Dedifferentiated amniotic fluid mesenchymal stem cell (primary cell): ENCODE data around the gene ZNF844.
"Not testable (repeated sequence)": the region's sequence is repeated elsewhere in the genome, so short reads cannot be mapped to it uniquely, and the experiment has no call there.

Source experiments
- DNase-seq: peaks from one replicate; pipeline ENCODE4 v3.0.0-alpha.2; 2016; ENCODE audit errors: extremely low spot score

ZNF844 gene

DNA sequence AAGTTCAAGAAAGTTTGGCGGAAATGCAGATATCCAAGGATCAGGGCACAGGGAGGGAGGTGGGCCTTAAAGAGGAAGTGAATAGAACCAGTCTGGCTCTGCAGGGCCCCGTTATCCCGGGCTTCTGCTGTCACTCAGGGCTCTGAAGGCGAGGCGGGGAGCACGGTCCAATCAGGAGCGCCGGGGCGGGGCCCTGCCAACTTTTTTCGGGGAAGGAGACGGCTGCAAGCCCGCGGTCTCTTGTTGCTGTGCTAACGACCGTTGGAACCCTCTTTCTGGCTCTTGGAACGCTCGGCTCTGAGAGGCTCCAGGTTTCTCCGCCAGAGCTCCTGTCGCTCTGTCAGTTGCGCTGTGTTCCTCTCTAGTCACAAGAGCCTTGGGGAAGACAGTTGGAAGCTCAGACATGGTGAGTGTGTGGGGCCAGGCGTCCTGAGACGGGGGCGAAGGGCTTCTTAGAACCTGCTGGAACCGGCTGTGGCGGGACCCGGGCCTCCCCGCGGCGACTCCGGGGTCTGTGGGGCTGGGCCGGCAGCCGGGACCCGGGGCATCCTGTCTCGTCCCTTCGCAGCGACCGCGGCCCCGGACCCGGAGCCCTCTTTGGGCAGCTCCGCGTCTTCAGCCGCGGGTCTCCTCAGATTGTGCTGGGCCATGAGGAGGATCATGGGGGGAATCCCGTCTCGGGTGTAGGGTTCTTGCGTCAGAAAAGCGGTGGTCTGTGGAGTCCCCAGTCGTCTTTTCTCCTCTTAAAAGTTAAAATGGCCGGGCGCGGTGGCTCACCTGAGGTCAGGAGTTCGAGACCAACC is 27.7 kb downstream of the ZNF844 start:
- peak; percentile 87 for DNase-seq

DNA sequence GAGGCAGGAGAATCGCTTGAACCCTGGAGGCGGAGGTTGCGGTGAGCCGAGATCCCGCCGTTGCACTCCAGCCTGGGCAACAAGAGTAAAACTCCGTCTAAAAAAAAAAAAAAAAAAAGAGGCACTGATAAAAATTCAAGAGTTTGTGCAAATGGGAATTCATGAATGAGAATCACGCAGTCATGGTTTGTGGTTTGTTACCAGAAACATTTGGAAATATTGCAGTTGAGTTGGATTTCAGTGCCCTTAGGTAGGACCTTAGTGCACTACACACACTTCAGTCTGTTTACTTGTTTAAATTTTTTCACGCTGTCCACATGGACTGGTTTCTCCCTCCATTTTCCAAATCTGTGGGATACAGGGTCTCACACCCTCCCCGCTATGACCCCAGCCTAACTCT is 28.4 kb downstream of the ZNF844 start:
- DNase-seq: no peak

DNA sequence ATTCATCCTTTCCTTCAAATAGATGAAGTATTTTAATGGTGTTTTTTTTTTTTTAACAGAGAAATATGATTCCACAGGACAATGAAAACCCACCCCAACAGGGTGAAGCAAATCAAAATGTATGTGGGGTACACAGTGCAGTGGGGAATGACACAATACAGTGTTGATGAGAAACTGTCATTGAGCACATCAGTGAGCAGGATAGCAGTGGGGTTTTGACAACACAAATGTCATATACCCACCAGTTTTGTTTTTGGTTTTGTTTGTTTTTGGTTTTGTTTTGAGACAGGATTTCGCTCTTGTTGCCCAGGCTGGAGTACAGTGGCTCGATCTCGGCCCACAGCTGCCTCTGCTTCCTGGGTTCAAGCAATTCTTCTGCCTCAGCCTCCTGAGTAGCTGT is 29.2 kb downstream of the ZNF844 start:
- no peak for DNase-seq

DNA sequence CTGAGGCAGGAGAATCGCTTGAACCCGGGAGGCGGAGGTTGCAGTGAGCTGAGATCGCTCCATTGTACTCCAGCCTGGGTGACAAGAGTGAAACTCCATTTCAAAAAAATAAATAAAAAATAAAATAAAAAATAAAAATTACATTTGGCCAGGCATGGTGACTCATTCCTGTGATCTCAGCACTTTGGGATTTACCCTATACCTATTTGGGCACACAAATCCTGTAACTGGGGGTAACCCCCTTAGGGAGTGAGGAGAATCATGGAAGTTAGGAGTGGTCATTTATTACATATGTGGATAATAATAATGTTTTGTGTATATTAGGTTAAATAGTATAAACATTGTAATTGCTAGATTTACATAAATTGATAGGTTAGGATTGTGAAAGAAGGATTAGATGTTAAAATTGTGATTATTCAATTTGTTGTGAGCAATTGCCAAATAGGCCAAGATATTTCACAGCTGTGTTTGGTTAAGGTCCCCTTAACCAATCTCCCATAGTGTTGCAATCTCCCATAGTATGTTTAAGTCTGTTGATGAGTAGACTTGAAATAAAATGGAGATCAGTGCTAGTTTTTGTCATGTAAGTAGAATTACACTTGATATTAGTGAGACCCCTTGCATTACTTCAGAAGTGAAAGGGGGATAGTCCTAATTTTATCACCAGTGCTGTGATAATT is 30.7 kb downstream of the ZNF844 start:
- no peak for DNase-seq

DNA sequence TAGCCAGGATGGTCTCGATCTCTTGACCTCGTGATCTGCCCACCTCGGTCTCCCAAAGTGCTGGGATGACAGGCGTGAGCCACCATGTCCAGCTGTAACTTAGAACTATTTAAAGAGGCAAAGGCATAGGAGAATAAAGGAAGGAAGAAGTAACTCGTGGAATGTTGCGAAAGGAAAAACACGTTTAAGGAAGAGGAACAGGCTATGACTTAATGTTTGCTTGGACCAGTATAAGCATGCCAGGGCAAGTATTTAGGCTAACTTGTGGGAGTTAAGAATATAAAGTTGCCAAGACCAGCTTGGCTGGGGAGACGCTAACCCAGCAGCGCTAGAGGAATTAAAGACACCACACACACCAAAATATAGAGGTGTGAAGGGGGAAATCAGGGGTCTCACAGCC is 33.5 kb downstream of the ZNF844 start:
- DNase-seq: no peak

DNA sequence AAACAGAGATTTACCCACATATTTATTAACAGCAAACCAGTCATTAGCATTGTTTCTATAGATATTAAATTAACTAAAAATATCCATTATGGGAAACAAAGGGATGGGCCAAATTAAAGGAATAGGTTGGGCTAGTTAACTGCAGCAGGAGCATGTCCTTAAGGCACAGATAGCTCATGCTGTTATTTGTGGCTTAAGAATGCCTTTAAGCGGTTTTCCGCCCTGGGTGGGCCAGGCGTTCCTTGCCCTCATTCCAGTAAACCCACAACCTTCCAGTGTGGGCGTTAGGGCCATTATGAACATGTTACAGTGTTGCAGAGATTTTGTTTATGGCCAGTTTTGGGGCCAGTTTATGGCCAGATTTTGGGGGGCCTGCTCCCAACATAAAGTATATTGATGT is 39.4 kb downstream of the ZNF844 start:
- not testable (repeated sequence) for DNase-seq

DNA sequence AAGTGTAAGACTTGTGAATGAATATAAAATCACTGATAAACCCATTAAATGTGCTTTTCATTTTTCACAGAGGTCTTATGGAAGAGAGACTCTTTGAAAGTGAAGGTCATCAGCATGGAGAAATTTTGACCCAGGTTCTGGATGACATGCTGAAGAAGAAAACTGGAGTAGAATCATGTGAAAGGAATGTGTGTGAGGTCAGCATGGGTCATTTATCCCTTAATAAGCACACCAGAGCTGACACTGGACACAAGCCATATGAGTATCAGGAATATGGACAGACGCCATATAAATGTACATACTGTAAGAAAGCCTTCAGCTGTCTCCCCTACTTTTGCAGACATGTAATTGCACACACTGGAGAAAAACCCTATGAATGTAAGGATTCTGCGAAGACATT is 46.6 kb downstream of the ZNF844 start:
- DNase-seq: no peak

DNA sequence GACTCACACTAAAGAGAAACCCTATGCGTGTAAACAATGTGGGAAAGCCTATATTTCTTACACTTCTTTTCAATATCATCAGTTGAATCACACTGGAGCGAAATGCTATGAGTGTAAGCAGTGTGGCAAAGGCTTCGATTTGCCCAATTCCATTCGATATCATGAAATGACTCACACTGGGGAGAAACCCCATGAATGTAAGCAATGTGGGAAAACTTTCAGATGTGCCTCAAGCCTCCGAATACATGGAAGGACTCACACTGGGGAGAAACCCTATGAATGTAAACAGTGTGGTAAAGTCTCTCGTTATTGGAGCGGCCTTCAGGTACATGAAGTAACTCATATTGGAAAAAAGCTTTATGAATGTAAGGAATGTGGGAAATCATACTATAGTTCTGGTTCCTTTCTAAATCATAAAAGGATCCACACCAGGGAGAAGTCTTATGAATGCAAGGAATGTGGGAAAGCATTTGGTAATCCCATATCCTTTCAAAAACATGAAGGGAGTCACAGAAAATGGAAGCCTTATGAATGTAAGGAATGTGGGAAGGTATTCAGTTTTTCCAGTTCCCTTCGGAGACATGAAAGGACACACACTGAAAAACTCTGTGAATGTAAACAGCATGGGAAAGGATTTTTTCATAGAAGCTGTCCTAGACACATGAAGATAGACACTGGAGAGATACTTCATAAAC is 47.6 kb downstream of the ZNF844 start:
- DNase-seq: no peak

DNA sequence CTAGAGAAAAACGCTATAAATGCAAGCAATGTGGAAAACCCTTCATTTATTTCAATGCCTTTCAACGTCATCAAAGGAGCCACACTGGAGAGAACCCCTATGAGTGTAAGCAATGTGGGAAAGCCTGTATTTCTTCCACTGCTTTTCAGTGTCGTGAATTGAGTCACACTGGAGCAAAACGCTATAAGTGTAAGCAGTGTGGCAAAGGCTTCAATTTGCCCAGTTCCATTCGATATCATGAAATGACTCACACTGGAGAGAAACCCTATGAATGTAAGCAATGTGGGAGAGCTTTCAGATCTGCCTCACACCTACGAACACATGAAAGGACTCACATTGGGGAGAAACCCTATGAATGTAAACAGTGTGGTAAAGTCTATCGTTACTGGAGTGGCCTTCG is 48.2 kb downstream of the ZNF844 start:
- DNase-seq: no peak

DNA sequence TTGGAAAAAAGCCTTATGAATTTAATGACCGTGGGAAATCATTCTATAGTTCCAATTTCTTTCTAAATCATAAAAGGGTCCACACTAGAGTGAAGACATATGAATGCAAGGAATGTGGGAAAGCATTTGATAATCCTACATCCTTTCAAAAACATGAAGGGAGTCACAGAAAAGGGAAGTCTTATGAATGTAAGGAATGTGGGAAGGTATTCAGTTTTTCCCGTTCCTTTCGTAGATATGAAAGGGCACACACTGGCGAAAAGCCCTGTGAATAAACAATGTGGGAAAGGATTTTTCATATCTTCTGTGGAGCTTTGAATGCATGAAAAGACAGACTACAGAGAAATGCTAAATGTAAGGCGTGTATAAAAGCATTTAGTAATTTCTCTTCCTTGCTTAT is 48.6 kb downstream of the ZNF844 start:
- DNase-seq: no peak

DNA sequence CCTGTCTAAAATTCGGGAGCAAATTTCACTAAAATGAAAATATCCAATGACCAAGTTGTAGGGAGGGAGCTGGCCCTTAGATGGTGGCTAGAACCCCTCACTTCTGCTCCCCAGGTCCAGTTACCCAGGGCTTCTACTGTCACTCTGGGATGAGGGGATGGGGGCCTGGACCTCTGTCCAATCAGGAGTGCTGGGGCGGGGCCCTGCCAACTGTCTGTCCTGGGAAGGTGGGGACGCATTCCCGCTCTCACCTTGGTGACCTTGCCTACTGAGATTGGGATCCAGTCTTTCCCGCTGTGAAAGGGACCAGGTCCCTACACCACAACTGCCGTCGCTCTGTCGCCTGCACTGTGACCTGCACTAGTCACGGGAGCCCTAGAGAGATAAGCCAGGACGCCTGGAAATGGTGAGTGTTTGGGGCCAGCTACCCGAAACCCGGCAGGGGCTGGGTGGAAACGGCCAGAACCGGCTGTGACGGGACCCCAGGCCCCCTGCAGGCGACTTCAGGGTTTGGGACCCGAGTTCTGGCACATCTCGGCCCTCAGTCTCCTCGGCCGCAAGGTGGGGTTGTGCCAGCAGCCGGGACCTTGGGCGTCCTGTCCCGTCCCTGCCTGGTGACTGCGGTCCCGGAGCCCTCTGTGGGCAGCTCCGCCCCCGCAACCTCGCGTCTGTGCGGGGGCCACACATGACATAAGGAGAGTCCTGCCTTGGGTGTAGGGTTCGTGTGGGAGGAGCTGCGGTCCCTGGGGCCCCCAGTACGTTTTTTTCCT is 52.9 kb downstream of the ZNF844 start:
- DNase-seq: no peak

DNA sequence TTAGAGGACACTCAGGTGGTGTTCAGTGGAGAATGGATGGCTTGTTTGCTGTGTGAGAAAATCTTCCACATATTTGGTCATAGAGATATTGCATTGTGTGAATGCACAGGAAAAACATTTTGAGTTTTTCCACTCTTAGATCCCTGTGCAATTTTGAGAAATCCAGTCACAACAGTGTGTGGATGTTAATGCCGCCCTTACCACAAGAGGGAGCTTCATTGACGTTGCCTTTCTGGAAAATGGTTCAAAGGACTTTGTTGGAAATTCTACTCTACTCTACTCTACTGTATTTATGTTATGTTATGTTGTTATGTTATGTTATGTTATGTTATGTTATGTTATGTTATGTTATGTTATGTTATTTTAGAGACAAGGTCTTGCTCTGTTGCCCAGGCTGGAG is 62.2 kb downstream of the ZNF844 start:
- no peak for DNase-seq
